ENCODE results near the gene DCUN1D2. TPM values are rescaled to one million over a fixed set of nuclear protein-coding genes. Genes with fewer than 3 reads are reported as not detected.
A peak's percentile ranks its signal among the peaks of the same experiment; 100 is the strongest.
"Not testable (repeated sequence)": the region's sequence is repeated elsewhere in the genome, so short reads cannot be mapped to it uniquely, and the experiment has no call there.

The DCUN1D2 gene
- total RNA-seq, 4 donors from 2014 or later: 18.7 to 28.4 (median 20.2) TPM

GRCh38 chr13:113452466-113452865 is 38.0 kb downstream of the DCUN1D2 start:
- no peaks in the 10 kb centered on the region for H3K27me3 ChIP-seq
- no peak overlapping the region for H3K27ac ChIP-seq
- H3K4me1 ChIP-seq: peaks cover 0 to 9% (median 7%) of the 10 kb centered on the region in 4 donors
- 84 to 90% methylated on average over 2 to 4 of the region's 4 CpGs for WGBS, 2 donors (ENCODE audit: low coverage in 1 of 2)
- no peak for TF ChIP-seq POLR2A (IDR thresholded peaks at IDR 0.05)
- TF ChIP-seq POLR2AphosphoS5 (IDR thresholded peaks at IDR 0.05): no peak
- no peak for TF ChIP-seq CTCF (IDR thresholded peaks at IDR 0.05)
- no peak for TF ChIP-seq EP300 (IDR thresholded peaks at IDR 0.05; ENCODE audit: low read depth)
- no peak for DNase-seq
- no peaks in the 10 kb centered on the region for H3K9me3 ChIP-seq
- in situ Hi-C loops (cut with MboI; ENCODE audit: low pct_ligation_motif_present in 1 of 4, low pct_unique_long_range_greater_than_20kb in 1 of 4, low sequenced_read_pairs in 3 of 4) (no loop called here), intact Hi-C loops (cut with DNase I; ENCODE audit: low total_unique reads) (no loop called here)
- H3K4me3 ChIP-seq: no peak overlapping the region
- peaks cover 0 to 7% (median 0%) of the 10 kb centered on the region in 4 donors for H3K36me3 ChIP-seq

- Histone ChIP-seq H3K4me1 (peaks cover 0 to 9% (median 7%) of the 10 kb centered on the region in 4 donors), H3K4me3 (no peak overlapping the region), H3K9me3 (no peaks in the 10 kb centered on the region), H3K36me3 (peaks cover 0 to 2% (median 0%) of the 10 kb centered on the region in 4 donors), H3K27me3 (no peaks in the 10 kb centered on the region), H3K27ac (no peak overlapping the region)
- DNase-seq: no peak
- in situ Hi-C loops (cut with MboI; ENCODE audit: low pct_ligation_motif_present in 1 of 4, low pct_unique_long_range_greater_than_20kb in 1 of 4, low sequenced_read_pairs in 3 of 4): no loop called here
- intact Hi-C loops (cut with DNase I; ENCODE audit: low total_unique reads): no loop called here
- 92% methylated on average over 24 of the region's 24 CpGs; no CpG with 5 or more reads in 1 of the 2 donors for WGBS, 2 donors (ENCODE audit: low coverage in 1 of 2)
- TF ChIP-seq POLR2AphosphoS5 (IDR thresholded peaks at IDR 0.05) (no peak), EP300 (IDR thresholded peaks at IDR 0.05; ENCODE audit: low read depth) (no peak), CTCF (IDR thresholded peaks at IDR 0.05) (no peak), POLR2A (IDR thresholded peaks at IDR 0.05) (no peak)
Observed at GRCh38 chr13:113451951-113452421, 38.5 kb downstream of the DCUN1D2 start.

- H3K9me3 ChIP-seq; H3K36me3 ChIP-seq; H3K4me1 ChIP-seq; in situ Hi-C loops (cut with MboI; ENCODE audit: low pct_ligation_motif_present in 1 of 4, low pct_unique_long_range_greater_than_20kb in 1 of 4, low sequenced_read_pairs in 3 of 4); intact Hi-C loops (cut with DNase I; ENCODE audit: low total_unique reads); H3K4me3 ChIP-seq; H3K27ac ChIP-seq; H3K27me3 ChIP-seq: not testable (repeated sequence)
- TF ChIP-seq CTCF (IDR thresholded peaks at IDR 0.05): peak; percentile 15 to 63 (median 40)
- WGBS, 2 donors (ENCODE audit: low coverage in 1 of 2): 59% methylated on average over 17 of the region's 19 CpGs; no CpG with 5 or more reads in 1 of the 2 donors
- DNase-seq: peak; percentile 70
Observed at GRCh38 chr13:113450861-113451620, 39.5 kb downstream of the DCUN1D2 start.

- H3K9me3 ChIP-seq; intact Hi-C loops (cut with DNase I; ENCODE audit: low total_unique reads); H3K27me3 ChIP-seq; H3K4me1 ChIP-seq; DNase-seq; in situ Hi-C loops (cut with MboI; ENCODE audit: low pct_ligation_motif_present in 1 of 4, low pct_unique_long_range_greater_than_20kb in 1 of 4, low sequenced_read_pairs in 3 of 4); H3K36me3 ChIP-seq: not testable (repeated sequence)
- 88 to 91% methylated on average over 6 to 9 of the region's 9 CpGs for WGBS, 2 donors (ENCODE audit: low coverage in 1 of 2)
- Histone ChIP-seq H3K4me3 (peak overlapping the region in 1 of 4 donors; percentile 38), H3K27ac (peak overlapping the region in 1 of 4 donors; percentile 84)
Observed at GRCh38 chr13:113450348-113450744, 40.2 kb downstream of the DCUN1D2 start.

Measured in transverse colon (tissue), 4 donors.